Hepatocyte (in vitro differentiated cells): Measurements from ENCODE around the gene BEST2. TPM values are rescaled to one million over a fixed set of nuclear protein-coding genes. Genes with fewer than 3 reads are reported as not detected.

Experiments
- DNase-seq: peaks from one replicate; pipeline ENCODE4 v3.0.0-alpha.2; 2016; ENCODE audit warnings: low spot score
- H2AFZ ChIP-seq: fragments of 200-600 bp; sonication (generic); 2 replicates; pipeline ENCODE4 v1.6.0; 2016; ENCODE audit warnings: antibody characterized with exemption, mild to moderate bottlenecking
- H3K27ac ChIP-seq: fragments of 200-600 bp; sonication (generic); 2 replicates; pipeline ENCODE4 v1.5.1; 2016; ENCODE audit warnings: mild to moderate bottlenecking
- H3K27me3 ChIP-seq: fragments of 200-600 bp; sonication (generic); 2 replicates; pipeline ENCODE4 v1.6.1; 2016
- H3K36me3 ChIP-seq: fragments of 200-600 bp; sonication (generic); replicated peaks from 2 replicates; pipeline ENCODE4 v1.5.1; 2016; ENCODE audit warnings: low read depth; ENCODE audit not compliant: insufficient read depth
- H3K4me1 ChIP-seq: fragments of 200-600 bp; sonication (generic); 2 replicates; pipeline ENCODE4 v1.5.1; 2016; ENCODE audit warnings: mild to moderate bottlenecking, moderate library complexity; ENCODE audit not compliant: insufficient read depth
- H3K4me2 ChIP-seq: fragments of 200-600 bp; sonication (generic); 2 replicates; pipeline ENCODE4 v1.6.0; 2016
- H3K4me3 ChIP-seq: fragments of 200-600 bp; sonication (generic); 2 replicates; pipeline ENCODE4 v1.5.1; 2016; ENCODE audit warnings: mild to moderate bottlenecking
- H3K79me2 ChIP-seq: fragments of 200-600 bp; sonication (generic); 2 replicates; pipeline ENCODE4 v1.6.0; 2017; ENCODE audit warnings: mild to moderate bottlenecking
- H3K9me2 ChIP-seq: fragments of 200-600 bp; sonication (generic); replicated peaks from 2 replicates; pipeline ENCODE4 v1.6.0; 2017; ENCODE audit warnings: mild to moderate bottlenecking; ENCODE audit not compliant: insufficient read depth
- H3K9me3 ChIP-seq: fragments of 200-600 bp; sonication (generic); 2 replicates; pipeline ENCODE4 v1.5.1; 2016; ENCODE audit warnings: low read depth, mild to moderate bottlenecking
- H4K20me1 ChIP-seq: fragments of 200-600 bp; sonication (generic); 2 replicates; pipeline ENCODE4 v1.6.0; 2016; ENCODE audit warnings: mild to moderate bottlenecking; ENCODE audit not compliant: insufficient read depth, poor library complexity, severe bottlenecking
- EZH2 ChIP-seq: fragments of 200-600 bp; sonication (generic); IDR thresholded peaks from 2 replicates; pipeline ENCODE4 v1.6.1; 2016; ENCODE audit warnings: antibody characterized with exemption, mild to moderate bottlenecking, borderline replicate concordance
- EZH2phosphoT487 ChIP-seq: fragments of 200-600 bp; sonication (generic); IDR thresholded peaks from one replicate; pipeline ENCODE4 v1.6.1; 2018; ENCODE audit warnings: antibody characterized with exemption, mild to moderate bottlenecking, low read depth, moderate library complexity; ENCODE audit not compliant: unreplicated experiment, severe bottlenecking
- WGBS: methylation state at CpG from one replicate; pipeline ENCODE4 v1.1.6; 2016; ENCODE audit warnings: low lambda C conversion rate; ENCODE audit errors: missing lambda C conversion rate; 5-methylcytosine and 5-hydroxymethylcytosine counted together
- polyA plus RNA-seq: library from polyadenylated mRNA; unstranded; fragments of >200 nt; fragmentation: Nextera tagmentation; extraction: Ambion mirVana; gene quantifications from 2 replicates; pipeline ENCODE4 v1.2.1, GENCODE V29; 2016
- total RNA-seq: library from RNA; depleted of rRNA; stranded (reverse); fragments of >200 nt; gene quantifications from 2 replicates; pipeline ENCODE4 v1.2.3, GENCODE V29; 2014
- TF ChIP-seq, protein P1 (sequence below): fragments of 200-600 bp; sonication (generic); IDR thresholded peaks from 2 replicates; pipeline ENCODE4 v1.5.1; 2016; ENCODE audit warnings: antibody characterized with exemption, mild to moderate bottlenecking; ENCODE audit not compliant: poor library complexity

The BEST2 gene
- total and polyA plus RNA-seq, 2 experiments from 2014 or later = not detected

DNA sequence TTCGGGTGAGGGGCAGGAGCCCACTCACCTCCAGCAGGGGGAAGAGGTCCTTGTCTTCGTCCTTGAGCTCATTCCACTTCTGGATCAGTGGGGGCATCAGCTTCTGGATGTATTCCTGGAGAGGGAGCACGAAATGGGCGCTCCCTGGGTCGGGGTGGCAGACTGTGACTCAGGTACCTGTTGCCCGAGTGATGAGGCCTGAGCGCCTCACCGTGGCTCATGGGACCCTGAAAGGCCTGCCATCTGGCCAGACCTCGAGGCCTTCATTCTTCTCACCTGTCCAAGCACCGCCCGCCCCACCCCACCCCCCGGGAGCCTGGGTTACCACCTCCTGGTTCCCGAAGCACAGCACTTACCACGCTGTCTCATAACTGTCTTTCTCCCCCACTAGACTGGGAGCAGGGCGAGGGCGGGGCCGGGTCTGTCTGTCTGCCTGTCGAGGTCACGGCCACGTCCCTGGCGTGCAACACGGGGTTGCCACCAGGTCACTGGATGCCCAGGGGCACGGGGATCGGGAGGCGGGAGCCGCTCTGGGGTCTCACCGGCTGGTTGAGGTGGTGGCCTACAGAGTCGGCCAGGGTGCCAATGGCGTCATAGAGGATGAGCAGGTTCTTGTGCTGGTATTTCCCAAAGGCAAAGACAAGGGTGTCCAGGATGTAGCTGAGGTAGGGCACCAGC, 45.8 kb upstream of the BEST2 start:
- DNase-seq = no peak
- no peaks in the 10 kb centered on the region for H3K4me1 ChIP-seq
- H3K4me2 ChIP-seq = no peak overlapping the region
- 96% methylated on average over 25 of the region's 29 CpGs for WGBS
- no peak overlapping the region for H3K27ac ChIP-seq
- no peak for TF ChIP-seq EZH2phosphoT487
- no peak for TF ChIP-seq EZH2
- TF ChIP-seq, protein P1, sequence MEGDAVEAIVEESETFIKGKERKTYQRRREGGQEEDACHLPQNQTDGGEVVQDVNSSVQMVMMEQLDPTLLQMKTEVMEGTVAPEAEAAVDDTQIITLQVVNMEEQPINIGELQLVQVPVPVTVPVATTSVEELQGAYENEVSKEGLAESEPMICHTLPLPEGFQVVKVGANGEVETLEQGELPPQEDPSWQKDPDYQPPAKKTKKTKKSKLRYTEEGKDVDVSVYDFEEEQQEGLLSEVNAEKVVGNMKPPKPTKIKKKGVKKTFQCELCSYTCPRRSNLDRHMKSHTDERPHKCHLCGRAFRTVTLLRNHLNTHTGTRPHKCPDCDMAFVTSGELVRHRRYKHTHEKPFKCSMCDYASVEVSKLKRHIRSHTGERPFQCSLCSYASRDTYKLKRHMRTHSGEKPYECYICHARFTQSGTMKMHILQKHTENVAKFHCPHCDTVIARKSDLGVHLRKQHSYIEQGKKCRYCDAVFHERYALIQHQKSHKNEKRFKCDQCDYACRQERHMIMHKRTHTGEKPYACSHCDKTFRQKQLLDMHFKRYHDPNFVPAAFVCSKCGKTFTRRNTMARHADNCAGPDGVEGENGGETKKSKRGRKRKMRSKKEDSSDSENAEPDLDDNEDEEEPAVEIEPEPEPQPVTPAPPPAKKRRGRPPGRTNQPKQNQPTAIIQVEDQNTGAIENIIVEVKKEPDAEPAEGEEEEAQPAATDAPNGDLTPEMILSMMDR = no peak
- H3K36me3 ChIP-seq = no peaks in the 10 kb centered on the region
- H3K4me3 ChIP-seq = no peak overlapping the region
- H2AFZ ChIP-seq = no peak overlapping the region
- no peaks in the 10 kb centered on the region for H3K9me3 ChIP-seq
- no peaks in the 10 kb centered on the region for H3K27me3 ChIP-seq
- no peaks in the 10 kb centered on the region for H4K20me1 ChIP-seq
- H3K79me2 ChIP-seq = peaks cover 5% of the 10 kb centered on the region
- H3K9me2 ChIP-seq = no peaks in the 10 kb centered on the region

DNA sequence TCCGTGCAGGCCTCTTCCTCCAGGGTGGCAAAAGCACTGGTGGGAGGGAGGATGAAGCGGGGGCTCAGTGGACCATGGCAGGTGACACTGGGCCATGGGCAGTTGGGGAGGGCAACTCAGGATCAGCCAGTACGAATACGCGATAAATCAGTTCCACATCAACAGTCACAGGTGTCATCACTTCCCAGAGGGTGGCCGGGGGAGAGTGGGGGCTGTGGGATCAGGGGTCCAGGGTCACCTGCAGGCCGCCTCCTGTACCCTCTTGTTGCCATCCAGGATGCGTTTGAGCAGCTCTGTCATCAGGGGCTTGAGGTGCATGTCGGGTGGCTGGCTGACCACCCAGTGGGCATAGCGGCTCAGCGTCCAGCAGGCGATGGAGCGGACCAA, 45.3 kb upstream of the BEST2 start:
- no peak for DNase-seq
- H3K36me3 ChIP-seq = no peaks in the 10 kb centered on the region
- TF ChIP-seq EZH2phosphoT487 (no peak), EZH2 (no peak)
- TF ChIP-seq, protein P1 = no peak
- H3K9me3 ChIP-seq = no peaks in the 10 kb centered on the region
- no peak overlapping the region for H3K4me3 ChIP-seq
- H3K4me2 ChIP-seq = no peak overlapping the region
- H3K27me3 ChIP-seq = no peaks in the 10 kb centered on the region
- no peaks in the 10 kb centered on the region for H4K20me1 ChIP-seq
- 97% methylated on average over 13 of the region's 13 CpGs for WGBS
- no peak overlapping the region for H2AFZ ChIP-seq
- no peaks in the 10 kb centered on the region for H3K9me2 ChIP-seq
- H3K4me1 ChIP-seq = no peaks in the 10 kb centered on the region
- H3K79me2 ChIP-seq = peaks cover 5% of the 10 kb centered on the region
- no peak overlapping the region for H3K27ac ChIP-seq

DNA sequence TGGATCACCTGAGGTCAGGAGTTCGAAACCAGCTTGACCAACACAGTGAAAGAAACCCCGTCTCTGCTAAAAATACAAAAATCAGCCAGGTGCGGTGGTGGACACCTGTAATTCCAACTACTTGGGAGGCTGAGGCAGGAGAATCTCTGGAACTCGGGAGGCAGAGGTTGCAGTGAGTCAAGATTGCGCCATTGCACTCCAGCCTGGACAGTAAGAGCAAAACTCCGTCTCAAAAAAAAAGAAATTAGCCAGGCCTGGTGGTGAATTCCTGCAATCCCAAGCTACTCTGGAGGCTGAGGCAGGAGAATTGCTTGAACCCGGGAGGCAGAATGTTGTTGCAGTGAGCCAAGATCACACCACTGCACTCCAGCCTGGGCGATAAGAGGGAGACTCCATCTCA, 43.0 kb upstream of the BEST2 start:
- Histone ChIP-seq H3K27ac (no peak overlapping the region), H3K4me1 (no peaks in the 10 kb centered on the region), H3K36me3 (no peaks in the 10 kb centered on the region), H3K4me3 (no peak overlapping the region), H3K27me3 (no peaks in the 10 kb centered on the region), H4K20me1 (no peaks in the 10 kb centered on the region), H2AFZ (no peak overlapping the region), H3K9me2 (no peaks in the 10 kb centered on the region), H3K4me2 (no peak overlapping the region), H3K79me2 (peaks cover 8% of the 10 kb centered on the region), H3K9me3 (no peaks in the 10 kb centered on the region)
- over 99% methylated on average over 8 of the region's 8 CpGs for WGBS
- no peak for TF ChIP-seq EZH2phosphoT487
- TF ChIP-seq, protein P1 = no peak
- no peak for TF ChIP-seq EZH2
- DNase-seq = no peak
